HEK293 (cell line): ENCODE measurements around the gene GRIP1.

Source experiments
- CTCF ChIA-PET: fragments of 350-600 bp; formaldehyde crosslinking; extraction: SDS; loops from one replicate; lab custom pipeline; 2021; ENCODE audit warnings: antibody characterized with exemption; lab: Yijun Ruan, JAX
- POLR2A ChIA-PET: fragments of 300-600 bp; formaldehyde crosslinking; extraction: SDS; loops from one replicate; lab custom pipeline; 2020; ENCODE audit warnings: antibody characterized with exemption, inconsistent platforms; lab: Yijun Ruan, JAX
- H3K27ac ChIP-seq: fragments of 200-500 bp; sonication (Bioruptor generic); 2 replicates; pipeline ENCODE4 v1.5.1; 2014; ENCODE audit warnings: low read depth, low read length, control low read depth, inconsistent platforms; ENCODE audit errors: extremely low read depth
- H3K36me3 ChIP-seq, 2 experiments: fragments of 200-500 bp in 1 of 2; sonication (Bioruptor generic) in 1 of 2; 1 replicate in 1 of 2; 2 replicates in 1 of 2; pipeline ENCODE4 v1.5.1; 2014 to 2017; ENCODE audit warnings: inconsistent platforms in 2 of 2, low read length in 2 of 2; ENCODE audit not compliant: control insufficient read depth in 2 of 2, insufficient read depth in 1 of 2
- H3K4me1 ChIP-seq: fragments of 200-500 bp; sonication (Bioruptor generic); 2 replicates; pipeline ENCODE4 v1.5.1; 2014; ENCODE audit warnings: mild to moderate bottlenecking, low read length, inconsistent platforms; ENCODE audit not compliant: control insufficient read depth, insufficient read depth
- H3K4me3 ChIP-seq: 2 replicates; pipeline ENCODE4 v1.5.1; 2011; ENCODE audit warnings: low read depth, mild to moderate bottlenecking, control low read depth, low read length, moderate library complexity
- H3K9me3 ChIP-seq: fragments of 200-500 bp; sonication (Bioruptor generic); 2 replicates; pipeline ENCODE4 v1.5.1; 2014; ENCODE audit warnings: low read depth, low read length, inconsistent platforms; ENCODE audit not compliant: control insufficient read depth, insufficient read depth
- BCL11B ChIP-seq: fragments of 450-650 bp; formaldehyde crosslinking; IDR thresholded peaks from 2 replicates; pipeline ENCODE4 v1.5.1; 2016; ENCODE audit warnings: low read depth, missing biosample characterization, missing genetic modification characterization
- EGR2 ChIP-seq: fragments of 450-650 bp; formaldehyde crosslinking; IDR thresholded peaks from 2 replicates; pipeline ENCODE4 v1.5.1; 2016; ENCODE audit warnings: low read depth, missing biosample characterization, missing genetic modification characterization
- GFI1B ChIP-seq: fragments of 450-650 bp; formaldehyde crosslinking; IDR thresholded peaks from 2 replicates; pipeline ENCODE4 v1.5.1; 2016; ENCODE audit warnings: missing biosample characterization, missing genetic modification characterization
- HOXD13 ChIP-seq: sonication (generic); formaldehyde crosslinking; IDR thresholded peaks from 2 replicates; pipeline ENCODE4 v1.8.0; 2022; ENCODE audit warnings: missing genetic modification reagents, borderline replicate concordance
- IKZF3 ChIP-seq: fragments of 450-650 bp; IDR thresholded peaks from 2 replicates; pipeline ENCODE4 v1.5.0; 2018; ENCODE audit warnings: missing biosample characterization, mild to moderate bottlenecking, missing genetic modification characterization, moderate library complexity
- KLF7 ChIP-seq: fragments of 450-650 bp; formaldehyde crosslinking; IDR thresholded peaks from 2 replicates; pipeline ENCODE4 v1.5.1; 2016; ENCODE audit warnings: missing biosample characterization, missing genetic modification characterization, borderline replicate concordance
- ZBTB48 ChIP-seq: fragments of 450-650 bp; formaldehyde crosslinking; IDR thresholded peaks from 2 replicates; pipeline ENCODE4 v1.5.1; 2016; ENCODE audit warnings: missing biosample characterization, missing genetic modification characterization
- ZFHX2 ChIP-seq: fragments of 450-650 bp; formaldehyde crosslinking; conservative IDR thresholded peaks from 2 replicates; pipeline ENCODE4 v1.5.1; 2016; ENCODE audit warnings: missing biosample characterization, missing genetic modification characterization
- ZFP37 ChIP-seq: fragments of 450-650 bp; formaldehyde crosslinking; IDR thresholded peaks from 2 replicates; pipeline ENCODE4 v1.5.1; 2016; ENCODE audit warnings: missing biosample characterization, missing genetic modification characterization
- ZFP41 ChIP-seq: fragments of 450-650 bp; formaldehyde crosslinking; IDR thresholded peaks from 2 replicates; pipeline ENCODE4 v1.5.1; 2016; ENCODE audit warnings: missing biosample characterization, missing genetic modification characterization, borderline replicate concordance
- ZNF121 ChIP-seq: fragments of 450-650 bp; formaldehyde crosslinking; IDR thresholded peaks from 2 replicates; pipeline ENCODE4 v1.5.1; 2016; ENCODE audit warnings: missing biosample characterization, missing genetic modification characterization
- ZNF155 ChIP-seq: fragments of 450-650 bp; formaldehyde crosslinking; IDR thresholded peaks from 2 replicates; pipeline ENCODE4 v1.5.1; 2016; ENCODE audit warnings: missing biosample characterization, missing genetic modification characterization
- ZNF169 ChIP-seq: fragments of 450-650 bp; formaldehyde crosslinking; IDR thresholded peaks from 2 replicates; pipeline ENCODE4 v1.5.1; 2016; ENCODE audit warnings: missing biosample characterization, missing genetic modification characterization
- ZNF174 ChIP-seq: fragments of 450-650 bp; formaldehyde crosslinking; IDR thresholded peaks from 2 replicates; pipeline ENCODE4 v1.5.0; 2017; ENCODE audit warnings: missing biosample characterization, mild to moderate bottlenecking, missing genetic modification characterization
- ZNF175 ChIP-seq: fragments of 450-650 bp; formaldehyde crosslinking; IDR thresholded peaks from 2 replicates; pipeline ENCODE4 v1.5.1; 2016; ENCODE audit warnings: missing biosample characterization, missing genetic modification characterization
- ZNF239 ChIP-seq: fragments of 450-650 bp; formaldehyde crosslinking; IDR thresholded peaks from 2 replicates; pipeline ENCODE4 v1.5.1; 2016; ENCODE audit warnings: missing biosample characterization, missing genetic modification characterization
- ZNF335 ChIP-seq: fragments of 450-650 bp; formaldehyde crosslinking; conservative IDR thresholded peaks from 2 replicates; pipeline ENCODE4 v1.5.1; 2016; ENCODE audit warnings: missing biosample characterization, missing genetic modification characterization
- ZNF394 ChIP-seq: fragments of 450-650 bp; formaldehyde crosslinking; IDR thresholded peaks from 2 replicates; pipeline ENCODE4 v1.5.1; 2016; ENCODE audit warnings: missing biosample characterization, missing genetic modification characterization, mild to moderate bottlenecking, moderate library complexity, borderline replicate concordance
- ZNF521 ChIP-seq: fragments of 450-650 bp; formaldehyde crosslinking; IDR thresholded peaks from 2 replicates; pipeline ENCODE4 v1.5.1; 2017; ENCODE audit warnings: missing biosample characterization, mild to moderate bottlenecking, missing genetic modification characterization
- ZNF529 ChIP-seq: fragments of 450-650 bp; formaldehyde crosslinking; IDR thresholded peaks from 2 replicates; pipeline ENCODE4 v1.5.1; 2017; ENCODE audit warnings: missing genetic modification characterization, missing biosample characterization; ENCODE audit not compliant: insufficient replicate concordance
- ZNF549 ChIP-seq: fragments of 450-650 bp; IDR thresholded peaks from 2 replicates; pipeline ENCODE4 v1.5.1; 2018; ENCODE audit warnings: missing biosample characterization, missing genetic modification characterization, mild to moderate bottlenecking, inconsistent platforms, moderate library complexity
- ZNF555 ChIP-seq: fragments of 450-650 bp; formaldehyde crosslinking; conservative IDR thresholded peaks from 2 replicates; pipeline ENCODE4 v1.5.1; 2017; ENCODE audit warnings: missing biosample characterization, mild to moderate bottlenecking, missing genetic modification characterization, inconsistent platforms
- ZNF626 ChIP-seq: fragments of 450-650 bp; sonication (Bioruptor Pico); formaldehyde crosslinking; IDR thresholded peaks from 2 replicates; pipeline ENCODE4 v1.5.1; 2018; ENCODE audit warnings: missing biosample characterization, missing genetic modification characterization, inconsistent platforms
- ZNF654 ChIP-seq: fragments of 450-650 bp; formaldehyde crosslinking; IDR thresholded peaks from 2 replicates; pipeline ENCODE4 v1.5.1; 2016; ENCODE audit warnings: low read depth, missing biosample characterization, missing genetic modification characterization
- ZNF658 ChIP-seq: fragments of 450-650 bp; formaldehyde crosslinking; IDR thresholded peaks from 2 replicates; pipeline ENCODE4; 2016; ENCODE audit warnings: missing biosample characterization, missing genetic modification characterization
- ZNF660 ChIP-seq: fragments of 450-650 bp; IDR thresholded peaks from 2 replicates; pipeline ENCODE4 v1.5.1; 2018; ENCODE audit warnings: missing biosample characterization, mild to moderate bottlenecking, missing genetic modification characterization
- TF ChIP-seq, protein P1 (sequence below): fragments of 450-650 bp; formaldehyde crosslinking; IDR thresholded peaks from 2 replicates; pipeline ENCODE4 v1.5.1; 2016; ENCODE audit warnings: missing biosample characterization, missing genetic modification characterization
- TF ChIP-seq, protein P2 (sequence below): fragments of 450-650 bp; formaldehyde crosslinking; IDR thresholded peaks from 2 replicates; pipeline ENCODE4 v1.5.1; 2017; ENCODE audit warnings: missing biosample characterization, missing genetic modification characterization
- TF ChIP-seq, protein P3 (sequence below): fragments of 450-650 bp; formaldehyde crosslinking; IDR thresholded peaks from 2 replicates; pipeline ENCODE4 v1.5.1; 2016; ENCODE audit warnings: missing biosample characterization, missing genetic modification characterization
- TF ChIP-seq, protein P4 (sequence below): fragments of 450-650 bp; formaldehyde crosslinking; IDR thresholded peaks from 2 replicates; pipeline ENCODE4 v1.5.1; 2017; ENCODE audit warnings: missing biosample characterization, missing genetic modification characterization

The GRIP1 gene

DNA sequence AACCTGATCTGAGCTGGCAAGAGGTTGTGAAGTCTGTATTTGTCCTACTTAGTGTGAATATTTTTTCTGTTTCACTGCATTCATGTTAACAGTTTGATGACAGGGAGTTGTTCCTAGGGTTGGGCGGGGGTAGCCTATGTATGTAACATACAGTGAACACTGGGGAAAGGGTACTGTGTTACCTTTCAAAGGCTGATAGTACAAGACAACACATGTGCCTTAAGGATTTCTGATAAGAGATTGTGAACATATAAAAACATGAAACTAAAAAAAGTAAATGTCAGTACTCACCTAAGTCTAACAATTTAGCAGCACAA is 30.5 kb upstream of the GRIP1 start (continued):
- TF ChIP-seq, protein P1, sequence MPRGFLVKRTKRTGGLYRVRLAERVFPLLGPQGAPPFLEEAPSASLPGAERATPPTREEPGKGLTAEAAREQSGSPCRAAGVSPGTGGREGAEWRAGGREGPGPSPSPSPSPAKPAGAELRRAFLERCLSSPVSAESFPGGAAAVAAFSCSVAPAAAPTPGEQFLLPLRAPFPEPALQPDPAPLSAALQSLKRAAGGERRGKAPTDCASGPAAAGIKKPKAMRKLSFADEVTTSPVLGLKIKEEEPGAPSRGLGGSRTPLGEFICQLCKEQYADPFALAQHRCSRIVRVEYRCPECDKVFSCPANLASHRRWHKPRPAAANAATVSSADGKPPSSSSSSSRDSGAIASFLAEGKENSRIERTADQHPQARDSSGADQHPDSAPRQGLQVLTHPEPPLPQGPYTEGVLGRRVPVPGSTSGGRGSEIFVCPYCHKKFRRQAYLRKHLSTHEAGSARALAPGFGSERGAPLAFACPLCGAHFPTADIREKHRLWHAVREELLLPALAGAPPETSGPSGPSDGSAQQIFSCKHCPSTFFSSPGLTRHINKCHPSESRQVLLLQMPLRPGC (tag by site-specific recombination), result no peak
- TF ChIP-seq KLF7, result no peak

DNA sequence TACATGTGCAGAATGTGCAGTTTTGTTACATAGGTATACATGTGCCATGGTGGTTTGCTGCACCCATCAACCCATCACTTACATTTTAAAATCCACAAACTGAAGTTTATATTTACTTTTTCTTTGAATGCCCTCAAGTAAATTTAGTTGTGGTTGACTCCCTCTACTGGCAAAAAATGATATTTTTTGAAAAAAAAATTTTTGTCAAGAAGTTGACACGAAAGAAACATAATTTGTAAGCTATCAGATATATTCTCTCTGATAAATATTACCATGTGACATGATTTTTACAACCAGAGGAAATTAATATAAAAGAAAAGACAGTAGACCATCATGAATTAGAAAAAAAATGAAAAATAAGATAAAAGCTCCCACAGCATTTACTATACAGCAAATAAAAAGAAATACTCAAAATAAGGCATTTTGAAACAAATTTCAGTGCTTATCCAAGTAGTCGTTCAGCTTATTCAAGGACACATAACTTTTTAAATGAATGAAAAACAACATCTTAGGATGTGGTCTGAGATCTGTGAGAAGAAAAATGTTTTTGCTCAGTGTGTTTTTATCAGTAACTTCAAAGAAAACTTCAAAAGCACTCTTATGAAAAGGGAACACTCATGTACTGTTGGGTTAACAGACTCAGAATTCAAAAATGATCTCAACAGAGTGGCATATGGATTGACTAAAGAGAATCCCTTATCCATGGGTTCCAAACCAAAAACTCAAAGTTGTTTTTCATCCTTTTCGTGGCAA is 30.0 kb upstream of the GRIP1 start:
- POLR2A ChIA-PET, result no interaction called here

DNA sequence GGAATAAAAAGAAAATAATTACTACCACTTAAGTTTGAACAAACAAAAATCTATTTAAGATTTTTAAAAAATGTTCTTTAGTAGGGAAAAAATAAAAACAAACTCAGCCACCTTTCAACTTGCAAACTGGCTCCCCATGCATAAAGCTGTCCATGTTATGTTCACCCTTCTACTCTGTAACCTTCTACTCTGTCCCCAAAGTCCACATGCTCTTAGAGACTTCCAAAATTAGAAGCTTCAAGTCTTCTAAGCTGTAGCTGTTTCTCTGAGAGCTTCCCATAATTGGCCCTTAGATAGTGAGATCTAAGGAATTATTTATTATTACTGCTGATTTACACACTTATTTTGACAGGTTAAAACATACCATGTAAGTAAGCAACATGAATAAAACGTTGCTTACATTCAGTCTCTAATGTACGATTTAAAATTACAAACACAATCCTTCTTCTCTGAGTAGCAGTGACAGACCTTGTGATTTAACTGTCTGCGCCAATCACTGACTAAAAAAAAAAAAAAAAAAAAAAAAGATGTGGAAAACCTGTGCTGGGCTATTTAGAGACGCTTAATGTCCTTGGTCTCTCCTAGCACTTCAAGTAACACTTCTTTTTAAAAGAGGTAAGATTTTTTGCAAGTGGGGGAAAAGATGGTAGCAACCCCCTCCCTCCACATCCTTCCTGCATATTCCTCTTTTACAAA is 28.3 kb upstream of the GRIP1 start:
- Histone ChIP-seq H3K9me3 (no peaks in the 10 kb centered on the region), H3K36me3 (no peaks in the 10 kb centered on the region), H3K27ac (no peak overlapping the region), H3K4me3 (no peak overlapping the region), H3K4me1 (peaks cover 9% of the 10 kb centered on the region; the same call in 1 of the 2 replicates)
- CTCF ChIA-PET, result interaction anchor here (0.8 kb wide), 1 partner anchor 15 kb away, joined by 3 read pairs; no protein-coding TSS in a partner anchor
- POLR2A ChIA-PET, result no interaction called here
- TF ChIP-seq EGR2 (no peak), ZFHX2 (tag by site-specific recombination) (no peak), ZNF555 (tag by site-specific recombination) (no peak), ZNF169 (no peak), IKZF3 (tag by site-specific recombination) (no peak), ZNF660 (tag by site-specific recombination) (no peak), BCL11B (tag by site-specific recombination) (no peak), ZNF658 (tag by site-specific recombination) (no peak), ZBTB48 (no peak), ZFP37 (tag by site-specific recombination) (no peak), HOXD13 (CRISPR knock-in tag) (no peak), ZNF175 (tag by site-specific recombination) (no peak), ZNF239 (no peak), ZNF394 (tag by site-specific recombination) (no peak), ZNF529 (tag by site-specific recombination) (no peak)
- TF ChIP-seq, protein P2, sequence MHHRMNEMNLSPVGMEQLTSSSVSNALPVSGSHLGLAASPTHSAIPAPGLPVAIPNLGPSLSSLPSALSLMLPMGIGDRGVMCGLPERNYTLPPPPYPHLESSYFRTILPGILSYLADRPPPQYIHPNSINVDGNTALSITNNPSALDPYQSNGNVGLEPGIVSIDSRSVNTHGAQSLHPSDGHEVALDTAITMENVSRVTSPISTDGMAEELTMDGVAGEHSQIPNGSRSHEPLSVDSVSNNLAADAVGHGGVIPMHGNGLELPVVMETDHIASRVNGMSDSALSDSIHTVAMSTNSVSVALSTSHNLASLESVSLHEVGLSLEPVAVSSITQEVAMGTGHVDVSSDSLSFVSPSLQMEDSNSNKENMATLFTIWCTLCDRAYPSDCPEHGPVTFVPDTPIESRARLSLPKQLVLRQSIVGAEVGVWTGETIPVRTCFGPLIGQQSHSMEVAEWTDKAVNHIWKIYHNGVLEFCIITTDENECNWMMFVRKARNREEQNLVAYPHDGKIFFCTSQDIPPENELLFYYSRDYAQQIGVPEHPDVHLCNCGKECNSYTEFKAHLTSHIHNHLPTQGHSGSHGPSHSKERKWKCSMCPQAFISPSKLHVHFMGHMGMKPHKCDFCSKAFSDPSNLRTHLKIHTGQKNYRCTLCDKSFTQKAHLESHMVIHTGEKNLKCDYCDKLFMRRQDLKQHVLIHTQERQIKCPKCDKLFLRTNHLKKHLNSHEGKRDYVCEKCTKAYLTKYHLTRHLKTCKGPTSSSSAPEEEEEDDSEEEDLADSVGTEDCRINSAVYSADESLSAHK (tag by site-specific recombination), result no peak
- TF ChIP-seq, protein P3, sequence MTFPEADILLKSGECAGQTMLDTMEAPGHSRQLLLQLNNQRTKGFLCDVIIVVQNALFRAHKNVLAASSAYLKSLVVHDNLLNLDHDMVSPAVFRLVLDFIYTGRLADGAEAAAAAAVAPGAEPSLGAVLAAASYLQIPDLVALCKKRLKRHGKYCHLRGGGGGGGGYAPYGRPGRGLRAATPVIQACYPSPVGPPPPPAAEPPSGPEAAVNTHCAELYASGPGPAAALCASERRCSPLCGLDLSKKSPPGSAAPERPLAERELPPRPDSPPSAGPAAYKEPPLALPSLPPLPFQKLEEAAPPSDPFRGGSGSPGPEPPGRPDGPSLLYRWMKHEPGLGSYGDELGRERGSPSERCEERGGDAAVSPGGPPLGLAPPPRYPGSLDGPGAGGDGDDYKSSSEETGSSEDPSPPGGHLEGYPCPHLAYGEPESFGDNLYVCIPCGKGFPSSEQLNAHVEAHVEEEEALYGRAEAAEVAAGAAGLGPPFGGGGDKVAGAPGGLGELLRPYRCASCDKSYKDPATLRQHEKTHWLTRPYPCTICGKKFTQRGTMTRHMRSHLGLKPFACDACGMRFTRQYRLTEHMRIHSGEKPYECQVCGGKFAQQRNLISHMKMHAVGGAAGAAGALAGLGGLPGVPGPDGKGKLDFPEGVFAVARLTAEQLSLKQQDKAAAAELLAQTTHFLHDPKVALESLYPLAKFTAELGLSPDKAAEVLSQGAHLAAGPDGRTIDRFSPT (tag by site-specific recombination), result no peak
- TF ChIP-seq, protein P4, sequence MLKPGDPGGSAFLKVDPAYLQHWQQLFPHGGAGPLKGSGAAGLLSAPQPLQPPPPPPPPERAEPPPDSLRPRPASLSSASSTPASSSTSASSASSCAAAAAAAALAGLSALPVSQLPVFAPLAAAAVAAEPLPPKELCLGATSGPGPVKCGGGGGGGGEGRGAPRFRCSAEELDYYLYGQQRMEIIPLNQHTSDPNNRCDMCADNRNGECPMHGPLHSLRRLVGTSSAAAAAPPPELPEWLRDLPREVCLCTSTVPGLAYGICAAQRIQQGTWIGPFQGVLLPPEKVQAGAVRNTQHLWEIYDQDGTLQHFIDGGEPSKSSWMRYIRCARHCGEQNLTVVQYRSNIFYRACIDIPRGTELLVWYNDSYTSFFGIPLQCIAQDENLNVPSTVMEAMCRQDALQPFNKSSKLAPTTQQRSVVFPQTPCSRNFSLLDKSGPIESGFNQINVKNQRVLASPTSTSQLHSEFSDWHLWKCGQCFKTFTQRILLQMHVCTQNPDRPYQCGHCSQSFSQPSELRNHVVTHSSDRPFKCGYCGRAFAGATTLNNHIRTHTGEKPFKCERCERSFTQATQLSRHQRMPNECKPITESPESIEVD (tag by site-specific recombination), result no peak

More for the DNA sequence above, 30.0 kb upstream of the GRIP1 start:
- no peaks in the 10 kb centered on the region for H3K9me3 ChIP-seq
- H3K36me3 ChIP-seq, result no peaks in the 10 kb centered on the region
- H3K4me3 ChIP-seq, result no peak overlapping the region
- no peak overlapping the region for H3K27ac ChIP-seq
- CTCF ChIA-PET, result interaction anchor here (0.6 to 2.5 kb wide), 20 partner anchors 9 to 1787 kb away, joined by 3 to 16 read pairs (median 4); no protein-coding TSS in a partner anchor
- TF ChIP-seq ZNF549 (no peak), GFI1B (no peak), ZNF521 (tag by site-specific recombination) (no peak), ZNF529 (tag by site-specific recombination) (no peak), ZNF174 (tag by site-specific recombination) (no peak), ZNF626 (tag by site-specific recombination) (no peak), ZNF155 (tag by site-specific recombination) (no peak), ZNF654 (peak; percentile 50), ZNF335 (tag by site-specific recombination) (0 out of 2 replicates have a peak, but pooled peaks have one; percentile 21), ZFP41 (tag by site-specific recombination) (no peak), ZNF121 (no peak)
- peaks cover 9% of the 10 kb centered on the region; the same call in 1 of the 2 replicates for H3K4me1 ChIP-seq
